Measurements from ENCODE around the gene TAAR1. TPM values are rescaled to one million over a fixed set of nuclear protein-coding genes. Genes with fewer than 3 reads are reported as not detected.

Gene TAAR1, protein sequence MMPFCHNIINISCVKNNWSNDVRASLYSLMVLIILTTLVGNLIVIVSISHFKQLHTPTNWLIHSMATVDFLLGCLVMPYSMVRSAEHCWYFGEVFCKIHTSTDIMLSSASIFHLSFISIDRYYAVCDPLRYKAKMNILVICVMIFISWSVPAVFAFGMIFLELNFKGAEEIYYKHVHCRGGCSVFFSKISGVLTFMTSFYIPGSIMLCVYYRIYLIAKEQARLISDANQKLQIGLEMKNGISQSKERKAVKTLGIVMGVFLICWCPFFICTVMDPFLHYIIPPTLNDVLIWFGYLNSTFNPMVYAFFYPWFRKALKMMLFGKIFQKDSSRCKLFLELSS
- polyA plus RNA-seq (not detected in 3 replicates), polyA minus RNA-seq (not detected in 3 replicates)
- polyA plus RNA-seq (2011; ENCODE audit: low read depth) = not detected
- not detected in 2 replicates for polyA plus RNA-seq (2011; cell fraction: cytosol; rRNA removed)
- polyA plus RNA-seq (2011; cell fraction: nucleus; rRNA removed) = not detected in 2 replicates
- not detected in 2 replicates for polyA plus RNA-seq (2012; ENCODE audit: low replicate concordance)
- polyA minus RNA-seq (2011; cell fraction: cytosol; rRNA and poly(A)+ RNA removed) = not detected
- not detected in 2 replicates for polyA minus RNA-seq (2011; cell fraction: nucleus; rRNA and poly(A)+ RNA removed)

DNA sequence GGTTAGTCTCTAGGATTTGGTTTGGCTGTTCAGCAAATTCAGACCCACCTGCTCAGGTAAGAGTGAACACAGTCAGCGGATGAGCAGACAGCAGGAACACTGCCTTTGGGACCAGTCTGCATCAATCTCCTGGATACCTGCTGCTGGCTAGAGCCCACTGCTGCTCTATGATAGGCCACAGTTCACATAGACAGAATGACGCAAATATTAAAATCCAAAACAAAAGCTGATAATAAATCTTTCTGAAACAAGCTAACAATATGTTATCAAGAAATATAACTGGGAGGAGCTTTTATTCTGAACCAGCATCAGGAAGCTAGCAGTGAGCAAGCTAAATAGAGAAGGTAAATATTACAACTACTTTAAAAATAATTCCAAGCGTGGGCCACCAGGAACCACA is at the start of gene TAAR1:
Gene TAAR1, minus strand, starts transcription at position 101 of the 400 bp plus-strand sequence. CDS start 13,179 bp downstream, outside the sequence.
- H2AFZ ChIP-seq (ENCODE audit: control insufficient read depth, low read length) = no peak within 1 kb of the TSS
- no peak for DNase-seq (ENCODE audit: low read depth, low spot score)
- H3K4me1 ChIP-seq (ENCODE audit: control insufficient read depth, extremely low read depth, insufficient read depth, low read length) = no peaks in the 10 kb centered on the region
- H3K9me3 ChIP-seq (ENCODE audit: control insufficient read depth, low read depth, low read length) = no peaks in the 10 kb centered on the region
- no peak within 1 kb of the TSS for H3K9ac ChIP-seq (ENCODE audit: control insufficient read depth, extremely low read depth, insufficient read depth, low read length)
- no peaks in the 10 kb centered on the region for H3K27me3 ChIP-seq (ENCODE audit: control insufficient read depth, extremely low read depth, insufficient read depth, low read length)
- TF ChIP-seq EZH2 (IDR thresholded peaks at IDR 0.05; ENCODE audit: low read length) (no peak), CTCF (optimal IDR thresholded peaks at IDR 0.05 in 1 of 3, IDR thresholded peaks at IDR 0.05 in 1 of 3, conservative IDR thresholded peaks at IDR 0.05 in 1 of 3; ENCODE audit: extremely low read depth in 1 of 3, insufficient read depth in 2 of 3, low read length in 3 of 3) (no peak)
- dilution Hi-C loops (cut with MboI; ENCODE audit: extremely low pct_ligation_motif_present, low sequenced_read_pairs) = no loop called here
- H3K4me3 ChIP-seq (ENCODE audit: control insufficient read depth in 2 of 3, extremely low read depth in 1 of 3, insufficient read depth in 2 of 3, low read depth in 1 of 3, low read length in 3 of 3) = no peak within 1 kb of the TSS
- no peak within 1 kb of the TSS for H3K27ac ChIP-seq (ENCODE audit: control insufficient read depth, insufficient read depth, low read length)
- no peaks in the 10 kb centered on the region for H3K36me3 ChIP-seq (ENCODE audit: control insufficient read depth in 2 of 2, extremely low read depth in 1 of 2, insufficient read depth in 2 of 2, low read length in 2 of 2)
- H4K20me1 ChIP-seq (ENCODE audit: control insufficient read depth, extremely low read depth, insufficient read depth, low read length) = no peaks in the 10 kb centered on the region
- no peaks in the 10 kb centered on the region for H3K79me2 ChIP-seq (ENCODE audit: control insufficient read depth, insufficient read depth, low read length)
- H3K9me1 ChIP-seq (ENCODE audit: control insufficient read depth, extremely low read depth, insufficient read depth, low read length) = no peaks in the 10 kb centered on the region
- no peak for FAIRE-seq
- no peak within 1 kb of the TSS for H3K4me2 ChIP-seq (ENCODE audit: control insufficient read depth, extremely low read depth, insufficient read depth, low read depth, low read length)

- FAIRE-seq = no peak
- TF ChIP-seq CTCF (optimal IDR thresholded peaks at IDR 0.05 in 1 of 3, IDR thresholded peaks at IDR 0.05 in 1 of 3, conservative IDR thresholded peaks at IDR 0.05 in 1 of 3; ENCODE audit: extremely low read depth in 1 of 3, insufficient read depth in 2 of 3, low read length in 3 of 3) (no peak), EZH2 (IDR thresholded peaks at IDR 0.05; ENCODE audit: low read length) (no peak)
- Histone ChIP-seq H3K27ac (ENCODE audit: control insufficient read depth, insufficient read depth, low read length) (no peak overlapping the region), H3K79me2 (ENCODE audit: control insufficient read depth, insufficient read depth, low read length) (no peaks in the 10 kb centered on the region), H3K4me1 (ENCODE audit: control insufficient read depth, extremely low read depth, insufficient read depth, low read length) (peaks cover 3% of the 10 kb centered on the region), H3K4me3 (ENCODE audit: control insufficient read depth in 2 of 3, extremely low read depth in 1 of 3, insufficient read depth in 2 of 3, low read depth in 1 of 3, low read length in 3 of 3) (no peak overlapping the region), H3K9me1 (ENCODE audit: control insufficient read depth, extremely low read depth, insufficient read depth, low read length) (no peaks in the 10 kb centered on the region), H3K36me3 (ENCODE audit: control insufficient read depth in 2 of 2, extremely low read depth in 1 of 2, insufficient read depth in 2 of 2, low read length in 2 of 2) (no peaks in the 10 kb centered on the region), H3K27me3 (ENCODE audit: control insufficient read depth, extremely low read depth, insufficient read depth, low read length) (no peaks in the 10 kb centered on the region), H3K9me3 (ENCODE audit: control insufficient read depth, low read depth, low read length) (no peaks in the 10 kb centered on the region), H2AFZ (ENCODE audit: control insufficient read depth, low read length) (no peak overlapping the region), H4K20me1 (ENCODE audit: control insufficient read depth, extremely low read depth, insufficient read depth, low read length) (no peaks in the 10 kb centered on the region), H3K4me2 (ENCODE audit: control insufficient read depth, extremely low read depth, insufficient read depth, low read depth, low read length) (no peak overlapping the region), H3K9ac (ENCODE audit: control insufficient read depth, extremely low read depth, insufficient read depth, low read length) (no peak overlapping the region)
- DNase-seq (ENCODE audit: low read depth, low spot score) = no peak
- dilution Hi-C loops (cut with MboI; ENCODE audit: extremely low pct_ligation_motif_present, low sequenced_read_pairs) = no loop called here
These were observed 49.8 kb upstream of the TAAR1 start for GRCh38 chr6:132708771-132709170.
